ENCODE data around the gene BEND4.
"Not testable (repeated sequence)": the region's sequence is repeated elsewhere in the genome, so short reads cannot be mapped to it uniquely, and the experiment has no call there.

Gene BEND4

DNA sequence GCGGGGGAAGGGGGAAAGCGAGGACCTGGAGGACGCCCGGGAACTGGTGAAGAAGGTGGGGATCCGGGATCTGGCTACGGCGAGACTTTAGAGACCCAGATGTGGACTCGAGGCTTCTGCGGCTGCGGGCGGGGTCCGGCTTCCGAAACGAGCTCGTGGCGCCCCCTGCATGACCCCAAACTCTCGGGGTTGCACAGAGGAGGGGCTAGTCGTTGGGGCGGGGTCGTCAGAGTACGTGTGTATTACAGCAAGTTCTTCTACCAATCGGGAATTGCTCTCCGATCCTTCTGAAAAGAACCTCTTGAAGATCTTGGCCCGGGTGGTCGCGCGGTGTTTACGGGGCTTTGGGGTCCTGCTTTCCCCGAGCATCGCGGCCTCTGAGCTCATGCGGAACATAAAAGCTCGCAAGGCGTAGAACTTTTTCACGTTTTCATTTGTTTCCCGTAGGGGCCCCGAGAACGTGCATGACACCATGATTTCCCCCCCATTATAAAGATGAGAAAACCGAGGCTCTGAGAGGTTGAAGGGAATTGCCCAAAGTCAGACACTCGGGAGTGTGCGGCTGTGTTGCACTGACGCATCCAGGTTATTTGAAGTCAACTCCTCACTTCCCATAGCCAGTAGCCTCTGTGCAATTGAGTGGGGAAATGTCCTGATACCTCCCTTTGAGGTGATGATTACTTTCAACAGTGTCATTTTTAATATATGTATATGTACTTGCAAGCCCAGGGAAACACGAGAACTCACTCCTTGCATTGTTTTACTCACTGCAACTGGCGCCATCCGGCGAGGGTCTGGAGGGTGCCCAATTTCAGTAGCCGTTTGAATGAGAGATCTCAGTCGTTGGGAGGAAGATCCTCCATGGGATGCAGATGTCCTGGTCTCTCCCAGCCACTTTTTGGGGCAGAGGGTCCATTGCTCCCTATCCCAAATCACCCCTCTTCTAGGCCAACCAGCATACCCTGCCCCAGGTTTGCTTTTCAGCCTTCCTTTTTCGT is at the start of gene BEND4:
TSS of gene BEND4 (minus strand) at position 149 of the 998 bp plus-strand sequence. CDS start 512 bp downstream, outside the sequence.
- DNase-seq (ENCODE audit: low spot score) = no peak

DNA sequence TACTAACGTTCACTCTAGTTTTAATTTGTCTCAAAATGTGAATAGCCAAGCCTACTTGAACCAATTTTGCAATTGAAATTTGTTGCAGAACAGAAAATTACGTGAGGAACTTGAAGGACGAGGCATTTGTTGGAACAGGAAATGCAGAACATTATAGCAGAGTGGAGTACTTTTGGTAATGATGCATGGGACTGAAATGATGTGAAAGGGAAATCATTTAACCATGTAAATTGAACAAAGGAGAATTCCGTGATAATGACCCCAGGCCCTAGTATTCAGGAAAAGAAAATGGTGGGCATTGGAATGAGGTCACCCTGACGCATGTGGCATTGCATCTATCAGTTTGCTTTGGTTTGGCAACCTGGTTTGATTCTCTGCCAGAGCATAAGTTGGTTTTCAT is 44.9 kb upstream of the BEND4 start:
- no peak for DNase-seq (ENCODE audit: low spot score)

DNA sequence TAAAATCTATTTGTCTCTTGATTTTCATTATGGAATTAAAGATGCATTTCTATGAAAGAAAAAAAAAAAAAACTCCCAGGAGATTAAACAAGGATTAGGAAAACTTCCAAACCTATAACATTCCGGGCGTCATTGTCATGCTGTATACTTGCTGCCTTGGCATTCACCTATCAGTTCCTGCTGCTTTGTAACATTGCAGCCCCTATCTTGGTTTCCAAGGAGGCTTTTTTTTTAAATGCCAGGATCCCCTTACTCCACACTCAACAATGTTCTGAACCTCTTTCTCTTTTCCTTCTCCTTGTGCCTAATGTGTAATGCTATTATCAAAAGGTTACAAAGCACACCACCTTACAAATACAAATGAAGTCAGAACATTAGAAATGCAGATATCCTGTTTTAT is 20.5 kb upstream of the BEND4 start:
- DNase-seq (ENCODE audit: low spot score) = no peak

DNA sequence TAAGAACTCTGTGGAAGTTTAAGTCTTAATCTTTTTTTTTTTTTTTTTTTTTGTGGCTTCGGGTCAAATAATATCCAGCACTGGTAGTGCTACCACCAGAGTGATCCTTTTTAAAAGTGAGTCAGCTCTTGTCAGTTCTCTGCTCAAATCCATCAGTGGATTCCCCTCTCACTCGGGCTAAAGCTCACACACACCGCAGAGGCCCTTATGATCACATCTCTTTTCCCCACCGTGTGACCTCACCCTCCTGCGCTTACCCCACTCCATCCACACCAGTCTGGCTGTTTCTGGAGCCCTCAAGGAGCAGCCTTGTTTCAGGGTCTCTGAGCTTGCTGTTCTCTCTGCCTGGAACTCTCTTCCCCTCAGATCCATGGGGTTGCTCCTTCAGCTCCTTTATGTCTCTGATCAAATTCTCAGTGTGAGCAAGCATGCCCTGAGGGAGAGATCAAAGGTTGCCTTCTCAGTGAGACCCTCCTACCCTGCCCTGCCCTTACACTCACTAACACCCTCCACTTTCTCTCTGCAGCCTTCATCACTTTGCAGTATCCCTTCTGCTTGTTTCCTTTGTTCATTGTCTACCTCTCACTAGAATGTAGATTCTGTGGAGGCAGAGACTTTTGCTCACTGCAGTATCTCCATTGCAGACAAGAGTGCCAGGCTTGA is 19.8 kb upstream of the BEND4 start:
- no peak for DNase-seq (ENCODE audit: low spot score)

DNA sequence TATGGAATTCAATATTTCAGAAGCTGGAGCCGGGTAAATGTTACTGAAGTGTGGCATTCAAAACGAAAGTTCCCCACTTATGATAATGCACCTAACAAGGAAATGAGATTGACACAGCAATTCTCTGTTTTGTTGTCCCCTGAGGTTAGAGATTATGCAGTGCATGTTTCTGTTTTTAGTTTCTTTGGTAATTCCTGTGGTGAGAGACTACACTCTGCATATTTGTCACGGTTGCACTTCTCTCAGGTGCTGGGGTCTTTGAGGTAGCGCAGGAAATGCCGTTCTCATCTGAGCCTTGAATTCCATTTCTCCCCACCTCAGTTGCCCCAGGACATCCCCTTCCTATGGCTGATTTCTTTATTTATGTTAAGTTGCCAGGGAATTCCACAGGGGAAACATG is 15.3 kb upstream of the BEND4 start:
- DNase-seq (ENCODE audit: low spot score) = no peak

DNA sequence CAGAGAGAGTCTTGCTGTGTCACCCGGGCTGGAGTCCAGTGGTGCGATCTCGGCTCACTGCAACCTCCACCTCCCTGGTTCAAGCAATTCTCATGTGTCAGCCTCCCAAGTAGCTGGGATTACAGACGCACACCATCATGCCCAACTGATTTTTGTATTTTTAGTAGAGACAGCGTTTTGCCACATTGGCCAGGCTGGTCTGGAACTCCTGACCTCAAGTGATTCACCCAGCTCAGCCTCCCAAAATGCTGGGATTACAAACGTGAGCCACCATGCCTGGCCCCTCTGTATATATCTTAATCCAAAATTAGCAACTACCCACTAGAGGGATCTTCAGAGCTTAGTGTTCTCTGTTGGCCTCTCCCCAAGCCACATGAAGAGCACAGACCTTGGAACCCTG is 13.7 kb upstream of the BEND4 start:
- DNase-seq (ENCODE audit: low spot score) = not testable (repeated sequence)

DNA sequence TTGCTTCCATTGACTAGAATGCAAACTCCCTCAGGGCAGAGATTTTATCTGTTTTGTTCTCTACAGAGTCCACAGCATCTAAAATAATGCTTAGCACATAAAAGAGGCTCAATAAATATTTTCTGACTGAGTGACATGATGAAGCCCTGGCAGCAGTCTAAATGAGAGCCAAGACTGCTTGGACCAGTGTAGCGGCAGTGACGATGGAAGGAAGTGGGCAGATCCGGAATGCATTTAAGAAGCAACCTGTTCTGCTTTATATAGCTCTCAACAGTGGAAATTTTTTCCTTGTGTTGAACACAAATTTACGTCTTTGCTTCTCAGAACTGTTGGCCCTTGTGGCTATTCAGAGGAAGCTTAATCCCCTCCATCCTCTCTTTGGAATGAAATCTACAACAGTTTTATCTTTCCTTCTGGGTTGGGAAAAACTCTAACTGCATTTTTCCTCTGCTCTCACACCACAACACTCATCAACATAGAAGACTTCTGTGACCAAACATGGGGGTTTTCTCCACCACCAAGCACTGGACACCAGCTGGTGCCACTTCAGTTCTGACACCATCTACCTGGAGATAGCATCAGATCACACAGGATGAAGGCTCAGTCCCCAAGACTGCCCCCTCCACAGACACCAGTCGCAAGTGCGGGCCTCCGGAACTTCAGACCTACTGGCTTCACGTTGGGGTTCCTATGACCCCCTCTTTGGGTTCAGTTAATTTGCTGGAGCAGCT is 7.0 kb upstream of the BEND4 start:
- DNase-seq (ENCODE audit: low spot score) = no peak

DNA sequence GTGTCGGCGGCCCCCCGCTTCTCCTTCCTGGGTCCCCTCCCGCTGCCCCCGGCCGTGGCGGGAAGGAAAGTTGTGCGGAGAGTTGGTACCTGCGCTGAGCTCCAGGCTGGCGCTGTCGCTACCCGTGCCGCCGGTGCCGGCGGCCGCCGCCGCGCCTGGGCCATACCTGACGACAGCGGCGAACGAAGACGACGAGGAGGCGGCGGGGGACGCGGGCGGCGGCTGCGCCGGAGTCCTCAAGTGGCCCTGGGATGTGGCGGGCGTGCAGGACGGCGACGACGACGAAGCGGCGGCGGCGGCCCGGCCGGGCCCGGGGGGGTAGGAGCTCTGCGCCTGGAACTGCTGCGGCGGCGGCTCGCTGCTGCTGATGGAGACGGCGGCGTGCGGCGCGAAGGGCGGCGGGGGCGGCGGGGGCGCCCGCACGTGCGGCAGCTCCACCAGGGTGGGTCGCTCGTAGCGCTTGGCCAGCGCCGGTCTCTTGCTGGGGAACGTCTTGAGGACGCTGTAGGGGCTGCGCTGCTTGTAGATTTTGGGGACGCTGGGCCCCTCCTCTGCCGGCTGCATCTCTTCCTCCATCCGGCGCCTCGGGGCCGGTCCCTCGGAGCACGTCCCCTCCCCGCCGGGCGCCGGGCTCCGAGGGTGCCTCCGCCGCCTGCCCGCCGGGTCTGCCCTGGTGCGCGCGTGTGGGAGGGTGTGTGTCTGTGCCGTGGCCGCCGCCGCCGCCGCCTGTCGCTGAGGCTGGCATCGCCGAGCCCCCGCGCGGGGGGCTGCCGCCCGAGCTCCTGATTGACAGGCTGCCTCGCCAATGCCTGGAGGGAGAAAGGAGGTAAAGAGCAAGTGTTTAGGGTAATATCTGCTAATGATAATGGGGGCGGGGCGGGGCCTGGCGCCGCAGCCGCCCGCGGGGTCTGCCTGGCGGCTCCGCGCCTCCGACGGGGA is 618 bp downstream of the BEND4 start:
- DNase-seq (ENCODE audit: low spot score) = peak; percentile 36

DNA sequence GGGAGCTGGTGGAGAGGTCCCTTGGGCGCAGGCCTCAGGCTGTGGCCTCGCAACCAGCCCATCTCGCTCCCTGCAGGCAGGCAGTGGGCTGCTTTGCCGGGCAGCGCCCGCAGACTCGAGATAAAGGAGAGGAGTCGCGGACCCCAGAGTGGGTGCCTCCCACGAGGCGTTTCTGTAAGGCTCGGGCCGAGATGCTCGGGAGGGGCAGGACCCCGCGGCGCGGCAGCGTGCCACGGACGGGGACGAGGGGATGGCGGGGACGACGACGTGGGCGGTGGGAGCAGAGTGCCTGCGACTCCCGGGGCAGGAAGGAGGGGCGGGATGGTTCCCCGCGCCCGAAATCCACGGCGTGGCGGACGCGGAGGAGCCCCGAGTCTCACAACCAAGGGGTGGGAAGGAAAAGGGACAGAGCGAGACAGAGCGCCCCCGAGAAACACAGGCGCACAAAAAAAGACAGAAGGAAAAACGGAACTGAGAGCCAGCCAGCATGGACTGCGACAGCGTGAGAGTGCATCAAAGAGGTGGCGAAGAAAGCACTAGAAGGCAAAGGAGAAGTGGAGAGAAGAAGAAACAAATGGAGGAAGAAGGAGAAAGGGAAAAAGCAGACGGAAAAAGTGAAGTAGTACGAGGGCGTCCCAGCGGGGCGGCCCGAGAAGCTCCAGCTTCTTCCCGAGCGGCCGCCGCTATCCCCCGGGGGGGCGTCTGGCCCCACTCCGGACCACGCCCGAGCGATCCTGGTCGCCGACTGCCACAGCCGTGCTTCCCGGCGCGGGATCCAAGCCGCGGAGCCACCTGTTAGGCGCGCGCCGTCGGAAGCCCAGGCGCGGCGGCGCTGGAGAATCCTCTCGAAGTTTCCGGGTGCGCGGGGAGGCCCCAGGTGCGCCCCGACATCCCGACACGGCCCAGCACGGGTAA is 1.5 kb downstream of the BEND4 start:
- DNase-seq (ENCODE audit: low spot score) = no peak

DNA sequence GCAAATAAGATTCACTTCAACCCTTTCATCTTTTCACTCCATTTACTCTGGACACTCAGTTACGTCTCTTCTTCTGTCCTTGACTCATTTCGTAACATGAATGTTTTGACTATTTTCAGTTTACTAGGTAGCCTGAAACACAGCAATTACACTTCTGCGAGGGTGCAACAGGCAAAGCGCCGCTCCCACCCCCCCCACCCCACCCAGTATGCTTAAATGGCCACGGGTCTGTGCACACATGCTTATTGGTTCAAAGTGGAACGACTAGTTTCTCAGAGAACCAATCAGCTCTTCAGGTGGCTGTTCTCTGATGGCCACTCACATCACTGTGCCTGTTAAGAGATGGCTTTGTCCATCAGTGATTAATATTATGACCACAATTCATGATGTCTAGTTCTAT is 3.5 kb downstream of the BEND4 start:
- no peak for DNase-seq (ENCODE audit: low spot score)

DNA sequence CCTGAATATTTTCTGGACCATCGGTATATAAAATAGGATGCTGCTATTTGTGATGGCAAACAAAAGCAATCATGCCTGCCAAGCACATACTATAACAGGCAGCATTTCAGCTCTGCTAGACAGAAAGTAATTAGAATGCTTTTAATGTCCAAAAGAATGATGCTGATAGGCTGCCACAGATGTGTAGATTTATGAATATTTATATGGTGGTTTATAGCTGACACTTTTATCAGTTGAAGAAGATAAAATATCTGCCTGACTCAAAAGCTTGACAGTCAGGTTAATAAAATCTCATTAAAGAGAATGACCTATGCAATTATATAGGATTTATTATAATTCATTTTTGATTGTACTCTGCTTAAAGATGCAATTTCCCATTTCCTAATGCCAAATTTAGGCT is 4.0 kb downstream of the BEND4 start:
- DNase-seq (ENCODE audit: low spot score) = no peak

DNA sequence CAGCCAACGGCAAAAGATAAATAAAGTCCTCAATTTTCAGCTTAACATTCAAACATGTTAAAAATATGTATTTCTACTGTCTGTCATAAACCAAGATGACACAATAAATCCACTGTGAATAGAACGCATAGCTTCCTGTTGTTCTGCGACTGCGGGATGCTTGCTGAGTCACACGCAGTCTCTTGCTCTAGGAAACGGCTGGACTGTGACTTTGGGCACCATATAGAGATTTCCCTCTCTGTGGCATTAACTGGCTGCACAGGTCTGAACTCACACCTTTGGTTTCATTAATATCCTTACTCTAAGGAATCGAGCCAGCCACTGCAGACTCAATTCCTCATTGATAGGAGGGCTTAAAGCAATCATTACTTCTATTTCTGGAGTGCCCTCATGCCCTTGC is 8.4 kb downstream of the BEND4 start:
- DNase-seq (ENCODE audit: low spot score) = no peak

DNA sequence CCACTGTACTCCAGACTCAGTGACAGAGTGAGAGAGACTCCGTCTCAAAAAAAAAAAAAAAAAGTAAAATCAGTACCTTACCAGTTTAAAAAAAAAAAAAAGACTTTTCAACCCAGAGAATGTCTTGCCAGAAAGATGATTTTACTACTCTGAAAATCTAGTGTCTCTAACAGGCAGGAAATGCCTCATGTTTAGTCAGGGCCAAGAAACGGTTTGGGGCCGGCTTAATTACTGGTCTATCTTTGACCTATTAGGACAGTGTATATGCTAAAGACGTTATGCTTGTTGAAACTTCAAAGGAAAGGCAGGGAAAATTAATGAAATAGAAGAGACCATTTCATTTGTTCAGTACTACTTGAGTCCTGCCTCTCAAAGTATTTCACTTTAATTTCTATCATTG is 9.9 kb downstream of the BEND4 start:
- DNase-seq (ENCODE audit: low spot score) = peak; percentile 33

DNA sequence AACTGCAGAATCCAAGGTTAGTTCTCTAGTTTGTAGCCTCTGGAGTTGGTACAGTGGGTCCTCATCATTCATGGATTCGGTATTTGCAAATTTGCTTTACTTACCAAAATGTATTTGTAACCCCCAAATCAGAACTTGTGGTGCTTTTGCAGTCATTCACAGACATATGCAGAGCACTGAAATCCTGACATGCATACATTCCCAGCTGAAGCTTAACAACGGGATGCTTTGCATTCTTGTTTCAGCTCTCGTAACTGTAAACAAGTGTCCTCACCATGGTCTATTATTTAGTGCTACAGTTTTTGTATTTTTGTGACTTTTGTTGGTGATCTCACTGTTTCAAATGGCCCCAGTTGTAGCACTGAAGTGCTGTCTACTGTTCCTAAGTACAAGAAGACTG is 16.1 kb downstream of the BEND4 start:
- no peak for DNase-seq (ENCODE audit: low spot score)

DNA sequence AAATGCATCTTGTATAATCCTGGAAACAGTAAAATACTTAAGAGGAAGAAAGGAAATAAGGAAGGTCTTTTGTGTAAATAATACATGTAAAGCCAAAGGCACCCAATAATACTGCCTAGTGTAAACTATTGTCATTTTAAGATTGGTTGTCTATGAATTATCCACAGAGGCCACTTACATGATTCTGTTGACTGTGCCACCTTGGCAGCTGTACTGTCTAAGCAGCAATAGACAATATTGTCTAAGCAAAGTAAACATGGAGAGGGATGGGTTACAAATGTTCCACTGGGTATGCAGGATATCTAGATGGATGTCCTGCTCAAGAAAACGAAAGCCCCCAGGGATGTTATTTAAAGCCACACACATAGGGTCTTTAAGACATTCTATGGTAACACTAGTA is 19.4 kb downstream of the BEND4 start:
- no peak for DNase-seq (ENCODE audit: low spot score)

DNA sequence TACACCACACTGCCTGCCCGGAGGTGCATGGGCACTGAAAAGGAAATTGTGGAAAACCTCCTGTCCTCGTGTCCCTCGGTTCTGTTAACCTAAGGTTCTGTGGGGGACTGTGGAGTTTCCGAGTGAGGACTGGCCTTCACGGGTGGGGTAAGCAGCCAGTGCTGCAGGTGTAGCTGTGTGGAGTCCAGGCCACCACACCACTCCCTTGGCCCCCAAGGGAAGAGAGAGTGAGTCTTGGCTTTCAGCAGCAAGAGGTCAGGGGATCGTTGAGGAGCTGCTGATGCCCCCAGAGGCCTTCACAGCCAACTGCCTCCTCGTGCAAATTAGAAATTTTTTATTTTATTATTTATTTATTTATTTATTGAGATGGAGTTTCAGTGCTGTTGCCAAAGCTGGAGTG is 20.4 kb downstream of the BEND4 start:
- DNase-seq (ENCODE audit: low spot score) = no peak

DNA sequence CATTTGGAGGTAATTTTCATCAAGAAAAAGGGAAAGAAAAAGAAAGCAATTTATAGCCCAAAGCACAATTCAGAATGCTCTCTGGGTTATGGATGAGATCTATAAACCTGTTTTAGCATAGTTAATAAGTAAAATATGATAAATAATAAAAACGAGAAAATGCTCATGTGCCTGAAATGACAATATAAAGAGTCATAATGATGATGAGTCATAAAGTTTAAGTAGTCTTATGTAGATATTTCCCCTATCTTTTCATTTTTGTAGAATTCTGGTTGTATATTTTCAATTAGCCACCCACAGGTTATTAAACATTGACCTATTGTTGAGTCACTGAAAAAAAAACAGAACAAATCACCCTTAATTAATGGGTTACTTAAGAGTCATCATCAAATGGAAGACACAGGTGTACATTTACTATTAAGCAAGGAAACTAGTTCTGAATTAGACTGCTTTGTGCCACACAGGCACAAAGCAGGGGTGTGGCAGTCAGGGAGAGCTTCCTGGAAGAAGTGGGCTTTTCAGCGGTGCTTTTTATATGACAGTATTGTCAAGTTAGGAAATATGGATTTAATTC is 29.3 kb downstream of the BEND4 start:
- no peak for DNase-seq (ENCODE audit: low spot score)

DNA sequence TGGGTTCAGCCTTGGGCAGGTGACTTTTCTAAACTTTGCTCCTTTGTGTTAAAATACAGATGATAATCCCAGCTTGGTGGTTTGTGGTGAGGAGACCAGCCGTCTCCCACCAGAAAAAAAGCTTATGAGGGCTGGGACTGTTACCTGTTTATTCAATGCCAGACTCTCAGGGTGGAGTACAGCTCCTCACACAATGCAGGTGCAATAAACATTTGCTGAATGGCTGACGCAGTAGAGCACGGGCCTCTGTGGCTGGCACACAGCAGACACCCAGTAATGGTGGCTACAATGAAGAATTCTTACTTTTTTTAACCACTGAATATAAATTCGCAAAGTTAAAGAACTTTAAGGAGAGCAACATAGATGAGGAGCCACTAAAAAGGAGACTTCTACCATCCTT is 30.2 kb downstream of the BEND4 start:
- no peak for DNase-seq (ENCODE audit: low spot score)

DNA sequence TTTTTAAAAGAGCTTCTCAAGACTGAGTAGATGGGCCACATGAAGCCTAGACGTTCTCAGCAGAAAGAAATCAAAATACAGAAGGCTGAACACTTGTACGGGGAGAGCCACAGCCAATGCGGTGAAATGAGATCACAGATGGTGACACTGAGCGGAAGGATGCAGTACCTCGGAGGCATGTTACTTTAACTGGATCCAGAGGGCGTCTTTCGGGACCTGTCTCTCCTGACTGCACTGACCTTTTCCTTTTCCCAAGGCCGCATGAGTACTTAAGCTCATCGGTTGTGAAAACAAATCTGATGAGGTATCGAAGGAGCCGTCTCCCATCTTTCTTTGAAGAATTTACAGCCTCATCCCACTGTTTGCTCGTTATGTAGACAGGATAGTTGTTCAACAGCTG is 32.6 kb downstream of the BEND4 start:
- DNase-seq (ENCODE audit: low spot score) = no peak

DNA sequence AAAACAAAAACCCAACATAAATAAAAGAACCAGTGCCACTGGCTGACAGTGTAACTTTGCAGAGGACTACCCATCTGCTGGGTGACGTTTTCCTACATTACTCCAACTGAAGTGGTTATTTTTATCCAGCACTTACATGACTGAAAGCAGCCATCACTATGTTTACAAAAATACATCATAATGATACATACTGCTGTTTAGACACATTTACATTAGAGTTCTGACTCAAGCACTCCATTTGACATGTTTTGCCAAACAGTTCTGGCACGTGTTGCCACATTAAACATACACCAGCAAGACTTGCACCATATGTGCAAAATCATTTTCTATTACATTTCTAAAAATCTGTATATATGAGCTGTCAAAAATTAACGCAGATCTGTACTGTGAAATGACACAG is 39.6 kb downstream of the BEND4 start:
- DNase-seq (ENCODE audit: low spot score) = no peak

Measured in AG20443 (cell line).